HS-27A (cell line): ENCODE measurements around the gene MAD1L1.

Source experiments
- DNase-seq: peaks from one replicate; pipeline ENCODE4 v3.0.0-alpha.2; 2012; ENCODE audit warnings: low read depth, missing footprints

Gene MAD1L1

GRCh38 chr7:2217716-2218443 is 14.9 kb downstream of the MAD1L1 start:
- no peak for DNase-seq

DNA sequence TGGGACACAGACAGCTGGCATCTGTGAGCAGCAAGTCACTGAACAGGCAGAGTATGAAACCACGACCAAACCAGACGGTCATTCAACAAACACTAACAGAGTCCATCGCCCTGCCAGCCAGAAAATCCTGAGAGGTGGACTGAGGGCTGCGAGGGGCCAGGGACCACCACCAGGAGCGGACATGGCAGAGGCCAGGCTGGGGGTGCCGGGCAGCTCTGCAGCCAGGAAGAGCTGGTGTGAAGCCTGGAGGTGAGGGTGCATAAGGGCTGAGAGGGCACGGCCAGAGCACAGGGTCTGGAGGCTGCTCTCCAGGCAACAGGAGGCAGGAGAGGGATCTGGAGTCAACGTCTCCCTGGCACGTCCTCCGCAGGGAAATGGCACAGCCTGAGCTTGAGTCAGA is 15.5 kb downstream of the MAD1L1 start:
- no peak for DNase-seq

DNA sequence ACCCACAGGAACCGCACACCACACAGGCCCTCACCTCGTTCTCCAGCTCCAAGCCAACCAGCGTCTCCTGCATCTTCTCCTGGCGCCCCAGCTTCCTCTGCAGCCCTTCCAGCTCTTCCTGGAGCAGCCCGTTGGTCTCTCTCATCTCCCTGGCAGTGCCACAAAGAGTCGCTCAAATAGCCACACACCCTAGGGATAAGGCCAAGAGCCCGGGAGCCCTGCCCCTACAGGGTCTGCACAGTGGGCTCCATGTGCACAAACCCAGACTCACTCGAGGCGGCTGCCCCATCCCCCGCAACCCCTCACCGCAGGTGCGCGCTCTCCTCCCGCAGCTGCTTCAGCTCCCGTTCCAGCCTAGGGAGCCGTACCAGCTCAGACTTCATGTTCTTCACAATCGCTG is 16.9 kb downstream of the MAD1L1 start:
- DNase-seq: no peak

DNA sequence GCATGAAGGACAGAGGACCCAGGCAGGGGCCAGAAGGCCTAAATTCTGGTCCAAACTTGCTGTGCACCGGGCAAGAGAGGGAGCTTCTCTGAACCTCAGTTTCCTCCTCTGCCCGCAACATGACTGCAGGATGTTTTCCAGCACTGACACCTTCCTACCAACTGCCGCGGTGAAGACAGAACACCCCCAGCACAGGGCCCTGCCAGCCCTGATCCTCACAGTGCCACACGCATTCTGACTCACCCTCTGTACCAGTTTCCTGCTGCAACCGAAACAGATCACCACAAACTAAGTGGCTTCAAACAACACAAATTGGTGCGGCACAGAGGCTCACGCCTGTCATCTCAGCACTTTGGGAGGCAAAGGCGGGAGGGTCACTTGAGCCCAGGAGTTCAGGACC is 18.1 kb downstream of the MAD1L1 start:
- DNase-seq: no peak

- DNase-seq: no peak
Observed at GRCh38 chr7:2213551-2214215, 19.1 kb downstream of the MAD1L1 start.

DNA sequence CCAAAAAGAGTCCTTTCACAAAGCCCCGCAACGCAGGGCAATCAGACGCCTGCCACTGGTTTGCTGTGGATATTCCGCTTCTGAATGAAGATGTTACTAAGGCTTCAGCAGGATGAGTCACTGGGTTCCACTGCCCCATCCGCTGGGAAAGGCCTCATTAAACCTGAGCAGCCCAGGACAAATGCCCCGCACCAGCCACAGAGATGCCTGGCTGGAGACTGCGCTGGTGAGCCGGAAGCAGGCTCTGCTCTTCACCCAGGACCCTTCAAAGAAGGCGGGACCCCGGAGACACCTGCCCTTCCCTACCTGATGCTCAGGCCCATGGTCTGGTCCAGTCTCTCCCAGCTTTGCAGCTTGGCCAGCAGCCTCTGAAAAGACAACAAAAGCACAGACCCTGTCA is 19.8 kb downstream of the MAD1L1 start:
- no peak for DNase-seq

DNA sequence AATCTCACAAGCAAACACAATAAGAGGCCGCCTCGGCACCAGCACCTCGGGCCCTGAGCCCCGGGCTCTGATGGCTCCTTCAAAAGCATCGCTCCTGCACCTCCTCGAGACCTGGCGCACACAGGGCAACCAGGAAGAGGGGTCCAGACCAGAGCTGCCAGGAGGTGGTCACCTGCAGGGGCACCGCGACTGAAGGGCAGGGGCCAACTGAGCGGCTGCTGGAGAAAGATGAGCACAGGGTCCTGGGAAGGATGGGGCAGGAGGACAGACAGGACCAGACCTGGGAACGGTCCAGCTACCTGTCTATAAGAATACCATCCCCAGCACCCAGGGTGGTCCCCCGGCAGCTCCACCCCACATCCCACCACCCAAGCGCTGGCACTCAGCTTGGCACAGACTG is 20.8 kb downstream of the MAD1L1 start:
- DNase-seq: no peak

GRCh38 chr7:2211259-2211880 is 21.4 kb downstream of the MAD1L1 start:
- no peak for DNase-seq

GRCh38 chr7:2210551-2211258 is 22.0 kb downstream of the MAD1L1 start:
- no peak for DNase-seq

DNA sequence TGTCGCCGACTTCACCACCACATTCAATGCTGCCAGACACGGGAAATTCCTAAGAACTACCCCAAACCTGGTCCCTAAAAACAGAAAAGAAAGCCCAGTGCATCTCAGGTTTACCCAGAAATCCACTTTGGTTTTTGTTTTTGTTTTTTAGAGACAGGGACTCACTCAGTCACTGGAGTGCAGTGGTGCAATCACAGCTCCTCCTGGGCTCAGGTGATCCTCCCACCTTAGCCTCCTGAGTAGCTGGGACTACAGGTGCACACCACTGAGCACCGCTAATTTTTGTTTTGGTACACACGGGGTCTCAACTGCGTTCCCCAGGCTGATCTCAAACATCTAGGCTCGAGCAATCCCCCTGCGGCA is 22.8 kb downstream of the MAD1L1 start:
- DNase-seq: no peak

- DNase-seq: no peak
Observed at GRCh38 chr7:2209146-2209960, 23.4 kb downstream of the MAD1L1 start.

DNA sequence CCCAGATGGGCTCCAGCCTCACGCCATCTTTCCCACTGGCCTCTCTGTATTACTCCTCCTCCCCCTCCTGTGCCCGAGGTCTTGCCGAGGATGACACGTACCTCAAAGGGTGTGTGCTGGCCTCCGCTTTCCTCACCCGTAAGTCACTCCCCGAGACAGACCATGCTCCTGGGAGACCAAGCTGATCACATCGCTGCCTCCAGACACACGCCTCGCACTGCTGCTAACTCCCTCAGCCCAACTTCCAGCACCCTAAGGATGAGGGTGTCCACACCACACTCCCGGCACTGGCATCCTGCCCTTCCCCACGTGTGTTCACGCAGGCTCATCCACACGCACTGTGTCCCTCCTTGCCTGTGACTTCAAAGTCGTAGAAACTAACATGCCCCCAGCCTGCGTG is 24.0 kb downstream of the MAD1L1 start:
- no peak for DNase-seq

- DNase-seq: no peak
Observed at GRCh38 chr7:2205036-2205780, 27.5 kb downstream of the MAD1L1 start.

- no peak for DNase-seq
Observed at GRCh38 chr7:2204446-2204845, 28.3 kb downstream of the MAD1L1 start.

- DNase-seq: no peak
Observed at GRCh38 chr7:2203766-2204300, 28.9 kb downstream of the MAD1L1 start.

- DNase-seq: no peak
Observed at GRCh38 chr7:2202901-2203765, 29.6 kb downstream of the MAD1L1 start.

DNA sequence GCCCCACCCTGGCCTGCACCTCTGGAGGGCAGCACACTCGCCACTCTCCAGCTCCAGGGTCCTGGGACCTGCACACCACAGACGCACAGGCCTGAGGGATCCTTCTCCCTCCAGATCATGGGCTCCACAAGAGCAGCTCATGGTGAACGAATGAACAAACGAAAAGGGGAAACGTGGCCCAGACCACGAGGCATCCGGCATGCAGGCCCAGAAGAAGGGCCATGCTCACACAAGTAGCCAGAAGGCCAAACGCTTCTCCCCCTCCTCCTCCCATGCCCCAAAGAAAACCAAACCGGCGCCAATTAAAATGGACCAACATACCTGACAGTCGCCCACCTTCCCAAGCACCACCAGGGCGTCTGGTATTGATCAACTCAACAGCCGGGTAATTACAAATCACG is 30.4 kb downstream of the MAD1L1 start:
- DNase-seq: no peak

GRCh38 chr7:2201686-2202360 is 30.9 kb downstream of the MAD1L1 start:
- DNase-seq: no peak

DNA sequence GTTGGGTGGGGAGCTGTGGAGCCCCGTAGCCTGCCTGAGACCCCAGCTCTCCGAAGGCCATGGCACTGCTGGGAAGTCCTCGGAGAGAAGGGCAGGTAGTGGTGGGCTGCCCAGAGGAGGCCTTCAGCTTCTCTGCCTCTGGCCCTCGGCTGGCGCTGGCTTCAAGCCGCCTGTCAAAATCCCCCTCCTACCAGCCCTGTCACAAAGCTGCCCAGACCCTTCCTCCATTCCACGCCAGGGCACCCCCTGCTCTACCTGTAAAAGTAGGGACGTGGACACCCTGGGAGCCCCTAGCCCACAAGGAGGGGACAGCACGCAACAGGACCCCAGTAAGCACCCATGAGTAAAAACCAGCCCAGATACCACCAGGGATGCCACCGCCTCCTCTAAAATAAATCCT is 31.6 kb downstream of the MAD1L1 start:
- no peak for DNase-seq
